ENCODE data around the gene RCCD1. TPM values are rescaled to one million over a fixed set of nuclear protein-coding genes. Genes with fewer than 3 reads are reported as not detected.

Gene RCCD1
- total RNA-seq, 2 experiments from 2014 or later: 35.4 to 50.1 TPM

GRCh38 chr15:90991587-90992285, 37.1 kb downstream of the RCCD1 start:
- DNase-seq: no peak
- Mint-ChIP-seq H3K9me3 (ENCODE audit: low read depth) (no peaks in the 10 kb centered on the region), H3K4me3 (peak overlapping the region; percentile 6), H3K27ac (peak overlapping the region; percentile 19), H3K36me3 (peaks cover 30% of the 10 kb centered on the region), H3K4me1 (peaks cover 57% of the 10 kb centered on the region), H3K27me3 (no peaks in the 10 kb centered on the region)
- CTCF ChIA-PET: interaction anchor here (1.6 kb wide), 1 partner anchor 41 kb away, joined by 4 read pairs; no protein-coding TSS in a partner anchor
- ATAC-seq: no peak

GRCh38 chr15:90994059-90994416, 39.4 kb downstream of the RCCD1 start:
- CTCF ChIA-PET: interaction anchor here (1.4 to 1.8 kb wide), 3 partner anchors 38 to 39 kb away, joined by 3 to 6 read pairs (median 4); partner anchors contain the start of gene RCCD1
- ATAC-seq (peak; percentile 10), DNase-seq (peak; percentile 43)
- Mint-ChIP-seq H3K4me1 (peaks cover 39% of the 10 kb centered on the region), H3K36me3 (peaks cover 37% of the 10 kb centered on the region), H3K27me3 (no peaks in the 10 kb centered on the region), H3K9me3 (ENCODE audit: low read depth) (no peaks in the 10 kb centered on the region), H3K27ac (peak overlapping the region; percentile 100), H3K4me3 (peak overlapping the region; percentile 98)

- CTCF ChIA-PET: interaction anchor here (0.8 to 1.5 kb wide), 2 partner anchors 38 to 39 kb away, joined by 3 to 4 read pairs; no protein-coding TSS in a partner anchor
- Mint-ChIP-seq H3K4me3 (peak within 1 kb of the TSS; percentile 98), H3K9me3 (ENCODE audit: low read depth) (no peaks in the 10 kb centered on the region), H3K27me3 (no peaks in the 10 kb centered on the region), H3K4me1 (peaks cover 34% of the 10 kb centered on the region), H3K36me3 (peaks cover 40% of the 10 kb centered on the region), H3K27ac (peak within 1 kb of the TSS; percentile 100)
- ATAC-seq: peak; percentile 99
- DNase-seq: peak; percentile 99
These were observed 40.0 kb downstream of the RCCD1 start, which contains the start of gene PRC1 for GRCh38 chr15:90994417-90995311. Gene PRC1, minus strand, starts transcription at chr15:90994535. Its CDS starts 118 bp downstream, at chr15:90994417.

- DNase-seq: no peak
- no peaks in the 10 kb centered on the region for H3K27me3 Mint-ChIP-seq
- CTCF ChIA-PET: no interaction called here
- no peak overlapping the region for H3K27ac Mint-ChIP-seq
- peaks cover 34% of the 10 kb centered on the region for H3K36me3 Mint-ChIP-seq
- H3K4me1 Mint-ChIP-seq: peaks cover 11% of the 10 kb centered on the region
- ATAC-seq: no peak
- H3K4me3 Mint-ChIP-seq: no peak overlapping the region
- H3K9me3 Mint-ChIP-seq (ENCODE audit: low read depth): no peaks in the 10 kb centered on the region
These were observed 44.1 kb downstream of the RCCD1 start for GRCh38 chr15:90998737-90999136.

- Mint-ChIP-seq H3K27me3 (no peaks in the 10 kb centered on the region), H3K27ac (no peak overlapping the region), H3K36me3 (peaks cover 37% of the 10 kb centered on the region), H3K9me3 (ENCODE audit: low read depth) (no peaks in the 10 kb centered on the region), H3K4me1 (peaks cover 2% of the 10 kb centered on the region), H3K4me3 (no peak overlapping the region)
- ATAC-seq (no peak), DNase-seq (no peak)
- CTCF ChIA-PET: interaction anchor here (0.8 to 1.1 kb wide), 2 partner anchors 32 to 49 kb away, joined by 3 to 4 read pairs; no protein-coding TSS in a partner anchor
These were observed 46.5 kb downstream of the RCCD1 start for GRCh38 chr15:91001209-91001608.

- H3K4me3 Mint-ChIP-seq: no peak overlapping the region
- no peak overlapping the region for H3K27ac Mint-ChIP-seq
- H3K36me3 Mint-ChIP-seq: peaks cover 31% of the 10 kb centered on the region
- no peak for DNase-seq
- CTCF ChIA-PET: interaction anchor here (1.3 kb wide), 1 partner anchor 51 kb away, joined by 4 read pairs; no protein-coding TSS in a partner anchor
- H3K4me1 Mint-ChIP-seq: no peaks in the 10 kb centered on the region
- H3K27me3 Mint-ChIP-seq: no peaks in the 10 kb centered on the region
- ATAC-seq: no peak
- H3K9me3 Mint-ChIP-seq (ENCODE audit: low read depth): no peaks in the 10 kb centered on the region
These were observed 52.6 kb downstream of the RCCD1 start for GRCh38 chr15:91007266-91007665.

Other genes starting within 250 kb of the RCCD1 start
- gene BLM, start 237.5 kb upstream of the RCCD1 start, total RNA-seq: 10 to 100 TPM; 83.4 to 92.7 TPM
- 100 to 1,000 TPM; 487 to 625 TPM for gene FURIN, start 86.3 kb upstream of the RCCD1 start, total RNA-seq
- gene FES, start 70.4 kb upstream of the RCCD1 start, total RNA-seq: 10 to 100 TPM; 55.7 to 61.2 TPM
- 100 to 1,000 TPM; 174 to 183 TPM for gene MAN2A2, start 51.6 kb upstream of the RCCD1 start, total RNA-seq
- 10 to 100 TPM; 33.2 to 39.3 TPM for gene HDDC3, start 22.3 kb upstream of the RCCD1 start, total RNA-seq
- gene UNC45A, start 19.6 kb upstream of the RCCD1 start, total RNA-seq: 10 to 100 TPM; 76.3 to 84.4 TPM
- gene PRC1, start 39.7 kb downstream of the RCCD1 start, total RNA-seq: 100 to 1,000 TPM; 152 to 208 TPM
- 10 to 100 TPM; 19.5 to 24.1 TPM for gene VPS33B, start 67.7 kb downstream of the RCCD1 start, total RNA-seq
- not detected for gene SV2B, start 145.4 kb downstream of the RCCD1 start, total RNA-seq

Data from activated CD8-positive, alpha-beta memory T cell treated with anti-CD3 and anti-CD28 coated beads, Interleukin-2, amount 10 ng/mL, durations not matched to agents 7 days and 5 days (primary cell).